ENCODE measurements around the gene ULK4. TPM values are rescaled to one million over a fixed set of nuclear protein-coding genes. Genes with fewer than 3 reads are reported as not detected.

The ULK4 gene
- total and polyA plus RNA-seq, 2 of the 4 experiments (the other 2 are of a cell fraction): 2.7 to 5.0 TPM

- dilution Hi-C loops (cut with HindIII; ENCODE audit: low sequenced_read_pairs, unreplicated experiment): no loop called here
- TF ChIP-seq CHD1 (IDR thresholded peaks at IDR 0.05; ENCODE audit: low read depth, low read length) (no peak), MAFK (IDR thresholded peaks at IDR 0.05; ENCODE audit: low read depth, low read length) (no peak), NFE2L2 (IDR thresholded peaks at IDR 0.05; ENCODE audit: low read depth, low read length) (no peak), POLR2A (IDR thresholded peaks at IDR 0.05; ENCODE audit: low read depth, low read length) (no peak), CEBPB (IDR thresholded peaks at IDR 0.05; ENCODE audit: low read depth, low read length) (no peak), RFX5 (IDR thresholded peaks at IDR 0.05; ENCODE audit: low read depth, low read length) (no peak), USF2 (IDR thresholded peaks at IDR 0.05; ENCODE audit: low read depth, low read length) (no peak), SMC3 (IDR thresholded peaks at IDR 0.05; ENCODE audit: low read depth, low read length) (no peak), MAZ (IDR thresholded peaks at IDR 0.05; ENCODE audit: borderline replicate concordance, low read depth, low read length) (no peak), ELK1 (IDR thresholded peaks at IDR 0.05; ENCODE audit: borderline replicate concordance, low read depth, low read length) (no peak), CTCF (conservative IDR thresholded peaks at IDR 0.05; ENCODE audit: low read depth, low read length) (no peak), MXI1 (IDR thresholded peaks at IDR 0.05; ENCODE audit: borderline replicate concordance, low read depth, low read length) (no peak)
- ChIA-PET CTCF (interaction anchor here (0.5 kb wide), 1 partner anchor 94 kb away, joined by 3 read pairs; no protein-coding TSS in a partner anchor), POLR2A (ENCODE audit: unreplicated experiment) (no interaction called here)
- BruUV-seq (replicated peaks): no TSS peak
- H3K36me3 ChIP-seq (ENCODE audit: control insufficient read depth, insufficient read depth, low read length): no peaks in the 10 kb centered on the region
- DNase-seq (no peak), ATAC-seq (ENCODE audit: low read depth) (no peak)
- no peaks in the 10 kb centered on the region for H4K20me1 ChIP-seq (ENCODE audit: insufficient read depth, low read length)
- peaks cover 6% of the 10 kb centered on the region for H3K9me1 ChIP-seq (ENCODE audit: insufficient read depth, low read length)
- H3K9me3 ChIP-seq (ENCODE audit: control insufficient read depth, insufficient read depth, low read length): no peaks in the 10 kb centered on the region
- no peak overlapping the region for H3K14ac ChIP-seq (replicated peaks; ENCODE audit: low read depth, low read length)
- no peak overlapping the region for H4K8ac ChIP-seq (ENCODE audit: low read depth in 2 of 2, low read length in 2 of 2)
- no CpG with 5 or more reads among the region's 2 CpGs for WGBS, 2 experiments (ENCODE audit: extremely low coverage in 2 of 2, insufficient read length in 1 of 2)
- H2BK5ac ChIP-seq (ENCODE audit: low read depth, low read length, poor library complexity, severe bottlenecking): no peak overlapping the region
- H3K27me3 ChIP-seq (ENCODE audit: control insufficient read depth, insufficient read depth, low read length): peaks cover 2% of the 10 kb centered on the region; the same call in 1 of the 2 replicates
- H4K91ac ChIP-seq (ENCODE audit: insufficient read depth, low read depth, low read length): no peak overlapping the region
- H2BK120ac ChIP-seq (ENCODE audit: low read depth, low read length): no peak overlapping the region
- no peak overlapping the region for H3K4me2 ChIP-seq (ENCODE audit: low read depth, low read length)
- no peak overlapping the region for H2AFZ ChIP-seq (replicated peaks; ENCODE audit: low read length, poor library complexity)
- H2AK9ac ChIP-seq (replicated peaks; ENCODE audit: low read depth, low read length, poor library complexity): no peak overlapping the region
- H2BK20ac ChIP-seq (ENCODE audit: low read depth, low read length): no peak overlapping the region
- no peak overlapping the region for H3K9ac ChIP-seq (ENCODE audit: low read depth, low read length)
- H3K4me3 ChIP-seq (ENCODE audit: insufficient read depth, low read depth, low read length): no peak overlapping the region
- intact Hi-C loops (cut with micrococcal nuclease): no loop called here
- H3K56ac ChIP-seq (ENCODE audit: extremely low read depth, insufficient read depth, low read length): no peak overlapping the region
- peaks cover 6% of the 10 kb centered on the region for H3K4me1 ChIP-seq (ENCODE audit: control insufficient read depth, insufficient read depth, low read length)
- H4K5ac ChIP-seq (ENCODE audit: low read depth, low read length): no peak overlapping the region
- H2AK5ac ChIP-seq (ENCODE audit: low read depth, low read length): no peak overlapping the region
- H3K27ac ChIP-seq (ENCODE audit: insufficient read depth, low read length): no peak overlapping the region
- H2BK15ac ChIP-seq (ENCODE audit: low read depth, low read length): no peak overlapping the region
- H3K23ac ChIP-seq (ENCODE audit: low read depth, low read length): no peak overlapping the region
- no peak overlapping the region for H3K4ac ChIP-seq (ENCODE audit: low read depth, low read length)
- no peak overlapping the region for H3K18ac ChIP-seq (ENCODE audit: low read depth, low read length)
- H3K79me1 ChIP-seq (ENCODE audit: low read depth in 1 of 2, low read length in 2 of 2): no peaks in the 10 kb centered on the region
- in situ Hi-C loops (cut with MboI; ENCODE audit: low sequenced_read_pairs): no loop called here
These were observed 627.5 kb downstream of the ULK4 start for GRCh38 chr3:41334426-41334825.
